ENCODE data around the gene RIPK4. TPM values are rescaled to one million over a fixed set of nuclear protein-coding genes. Genes with fewer than 3 reads are reported as not detected.

RIPK4 gene
- total and polyA plus RNA-seq, 2 of the 13 experiments (the other 11 are each of a cell fraction or from before 2014, with no cell fraction given) = 3.1 to 4.9 TPM

DNA sequence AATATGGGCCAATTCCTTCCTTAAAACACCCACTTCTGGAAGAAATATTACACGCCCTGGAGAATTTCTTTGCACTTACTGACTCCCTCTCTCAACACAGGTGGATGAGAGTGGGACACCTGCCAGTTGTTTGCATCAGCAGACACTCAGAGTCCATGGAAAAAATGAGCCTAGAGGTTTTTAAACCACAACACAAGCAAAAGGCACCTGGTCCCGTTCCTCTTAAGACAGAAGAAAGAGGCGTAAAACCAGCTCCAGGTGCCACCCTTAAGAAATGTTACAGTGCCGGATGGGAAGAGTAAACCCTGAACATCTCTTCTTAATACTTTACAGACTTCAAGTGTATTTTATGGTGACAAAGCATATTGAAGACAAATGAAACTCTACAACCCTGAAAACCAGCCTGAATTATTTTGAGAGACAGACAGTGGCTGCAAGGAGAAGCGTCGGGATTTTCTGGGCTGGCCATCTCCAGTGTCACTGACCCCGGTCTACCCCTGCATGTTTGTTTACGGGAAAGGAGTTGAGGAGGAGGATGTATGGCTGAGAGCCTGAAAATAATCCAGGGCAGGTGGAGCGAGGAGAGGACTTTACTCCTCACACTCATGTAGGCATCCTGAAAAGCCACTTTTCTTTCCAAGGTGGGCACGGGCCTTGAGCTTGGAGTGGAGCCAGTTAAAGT lies 7.8 kb upstream of the RIPK4 start (continued):
- TF ChIP-seq ISX (CRISPR knock-in tag; conservative IDR thresholded peaks at IDR 0.05) (no peak), ZNF790 (CRISPR knock-in tag; IDR thresholded peaks at IDR 0.05; ENCODE audit: borderline replicate concordance) (no peak)

DNA sequence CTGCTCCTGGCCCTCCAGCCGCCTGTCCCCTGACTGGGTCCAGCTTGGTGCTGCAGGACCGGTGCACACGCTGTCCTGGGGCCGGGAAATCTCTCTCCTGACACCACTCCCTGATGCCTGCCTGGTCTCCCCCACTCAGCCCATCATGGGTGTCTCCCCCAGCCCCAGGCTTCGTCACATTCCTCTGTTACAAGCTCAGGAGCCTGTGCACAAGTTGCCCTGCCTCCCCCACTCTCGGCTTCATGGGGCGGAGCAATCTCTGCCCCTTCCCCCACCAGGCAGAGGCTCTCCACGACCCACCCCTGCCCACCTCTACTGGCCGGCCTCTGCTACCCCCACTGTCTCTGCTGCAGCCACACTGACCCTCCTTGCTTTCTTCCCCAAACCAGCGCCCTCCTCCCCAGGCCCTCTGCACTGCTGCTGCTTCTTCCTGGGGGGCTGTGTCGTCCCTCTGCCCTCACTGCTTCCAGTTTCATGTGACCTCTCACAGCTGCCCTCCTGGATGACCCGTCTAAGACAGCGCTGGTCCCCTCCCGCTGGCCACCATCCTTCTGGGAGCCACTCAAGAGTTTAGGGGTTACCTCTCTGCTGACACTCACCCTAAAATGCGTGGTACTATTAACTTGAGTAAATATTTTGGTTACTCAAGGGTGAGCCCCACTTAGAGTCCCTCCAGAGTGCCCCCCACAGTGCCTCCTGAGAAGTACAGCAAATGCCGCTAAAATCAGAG lies 5.7 kb upstream of the RIPK4 start:
- Histone ChIP-seq H3K36me3 (replicated peaks in 1 of 2; ENCODE audit: control insufficient read depth in 1 of 2, insufficient read depth in 2 of 2, low read length in 2 of 2) (no peaks in the 10 kb centered on the region), H3K9ac (ENCODE audit: insufficient read depth, low read depth, low read length) (no peak overlapping the region), H3K27ac (ENCODE audit: extremely low read length, insufficient read depth, low read length) (no peak overlapping the region), H3K79me2 (ENCODE audit: insufficient read depth, low read length) (no peaks in the 10 kb centered on the region), H3K9me3 (ENCODE audit: low read length) (no peaks in the 10 kb centered on the region), H3K4me1 (ENCODE audit: insufficient read depth, low read length) (peaks cover 61% of the 10 kb centered on the region), H3K4me2 (ENCODE audit: low read depth, low read length) (no peak overlapping the region), H3K4me3 (replicated peaks in 1 of 3; ENCODE audit: insufficient read depth in 1 of 3, low read depth in 2 of 3, low read length in 3 of 3) (no peak overlapping the region), H2AFZ (ENCODE audit: low read length) (no peak overlapping the region), H3K27me3 (ENCODE audit: control insufficient read depth in 1 of 2, insufficient read depth in 2 of 2, low read length in 2 of 2) (peaks cover 8 to 65% of the 10 kb centered on the region in 2 experiments), H4K20me1 (ENCODE audit: insufficient read depth, low read length) (no peaks in the 10 kb centered on the region)
- DNase-seq (ENCODE audit: low spot score) = no peak
- FAIRE-seq = no peak
- in situ Hi-C loops (cut with HindIII; ENCODE audit: extremely low pct_ligation_motif_present, low pct_unique_long_range_greater_than_20kb) = no loop called here
- WGBS (ENCODE audit: low lambda C conversion rate) = 31% methylated on average over 13 of the region's 16 CpGs
- BruUV-seq (replicated peaks) = no TSS peak
- ATAC-seq = no peak
- intact Hi-C loops (cut with micrococcal nuclease; ENCODE audit: unreplicated experiment) = no loop called here
- ChIA-PET CTCF (ENCODE audit: low intra/inter-chr PET ratio, low total read pairs) (interaction anchor here (1.5 kb wide), 1 partner anchor 160 kb away, joined by 4 read pairs; no protein-coding TSS in a partner anchor), POLR2A (interaction anchor here (0.6 kb wide), 1 partner anchor 23 kb away, joined by 5 read pairs; no protein-coding TSS in a partner anchor)
- TF ChIP-seq ZSCAN25 (CRISPR knock-in tag; IDR thresholded peaks at IDR 0.05) (peak; percentile 89), NFKB2 (CRISPR knock-in tag; IDR thresholded peaks at IDR 0.05; ENCODE audit: borderline replicate concordance) (no peak), ZNF234 (CRISPR knock-in tag; conservative IDR thresholded peaks at IDR 0.05) (no peak)
- TF ChIP-seq, protein P1, sequence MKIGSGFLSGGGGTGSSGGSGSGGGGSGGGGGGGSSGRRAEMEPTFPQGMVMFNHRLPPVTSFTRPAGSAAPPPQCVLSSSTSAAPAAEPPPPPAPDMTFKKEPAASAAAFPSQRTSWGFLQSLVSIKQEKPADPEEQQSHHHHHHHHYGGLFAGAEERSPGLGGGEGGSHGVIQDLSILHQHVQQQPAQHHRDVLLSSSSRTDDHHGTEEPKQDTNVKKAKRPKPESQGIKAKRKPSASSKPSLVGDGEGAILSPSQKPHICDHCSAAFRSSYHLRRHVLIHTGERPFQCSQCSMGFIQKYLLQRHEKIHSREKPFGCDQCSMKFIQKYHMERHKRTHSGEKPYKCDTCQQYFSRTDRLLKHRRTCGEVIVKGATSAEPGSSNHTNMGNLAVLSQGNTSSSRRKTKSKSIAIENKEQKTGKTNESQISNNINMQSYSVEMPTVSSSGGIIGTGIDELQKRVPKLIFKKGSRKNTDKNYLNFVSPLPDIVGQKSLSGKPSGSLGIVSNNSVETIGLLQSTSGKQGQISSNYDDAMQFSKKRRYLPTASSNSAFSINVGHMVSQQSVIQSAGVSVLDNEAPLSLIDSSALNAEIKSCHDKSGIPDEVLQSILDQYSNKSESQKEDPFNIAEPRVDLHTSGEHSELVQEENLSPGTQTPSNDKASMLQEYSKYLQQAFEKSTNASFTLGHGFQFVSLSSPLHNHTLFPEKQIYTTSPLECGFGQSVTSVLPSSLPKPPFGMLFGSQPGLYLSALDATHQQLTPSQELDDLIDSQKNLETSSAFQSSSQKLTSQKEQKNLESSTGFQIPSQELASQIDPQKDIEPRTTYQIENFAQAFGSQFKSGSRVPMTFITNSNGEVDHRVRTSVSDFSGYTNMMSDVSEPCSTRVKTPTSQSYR (CRISPR knock-in tag; IDR thresholded peaks at IDR 0.05; ENCODE audit: borderline replicate concordance) = peak; percentile 29; the same call in 1 of the 2 replicates
- TF ChIP-seq, protein P2, sequence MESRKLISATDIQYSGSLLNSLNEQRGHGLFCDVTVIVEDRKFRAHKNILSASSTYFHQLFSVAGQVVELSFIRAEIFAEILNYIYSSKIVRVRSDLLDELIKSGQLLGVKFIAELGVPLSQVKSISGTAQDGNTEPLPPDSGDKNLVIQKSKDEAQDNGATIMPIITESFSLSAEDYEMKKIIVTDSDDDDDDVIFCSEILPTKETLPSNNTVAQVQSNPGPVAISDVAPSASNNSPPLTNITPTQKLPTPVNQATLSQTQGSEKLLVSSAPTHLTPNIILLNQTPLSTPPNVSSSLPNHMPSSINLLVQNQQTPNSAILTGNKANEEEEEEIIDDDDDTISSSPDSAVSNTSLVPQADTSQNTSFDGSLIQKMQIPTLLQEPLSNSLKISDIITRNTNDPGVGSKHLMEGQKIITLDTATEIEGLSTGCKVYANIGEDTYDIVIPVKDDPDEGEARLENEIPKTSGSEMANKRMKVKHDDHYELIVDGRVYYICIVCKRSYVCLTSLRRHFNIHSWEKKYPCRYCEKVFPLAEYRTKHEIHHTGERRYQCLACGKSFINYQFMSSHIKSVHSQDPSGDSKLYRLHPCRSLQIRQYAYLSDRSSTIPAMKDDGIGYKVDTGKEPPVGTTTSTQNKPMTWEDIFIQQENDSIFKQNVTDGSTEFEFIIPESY (CRISPR knock-in tag; IDR thresholded peaks at IDR 0.05) = 0 out of 2 replicates have a peak, but pooled peaks have one; percentile 24
- TF ChIP-seq, protein P3, sequence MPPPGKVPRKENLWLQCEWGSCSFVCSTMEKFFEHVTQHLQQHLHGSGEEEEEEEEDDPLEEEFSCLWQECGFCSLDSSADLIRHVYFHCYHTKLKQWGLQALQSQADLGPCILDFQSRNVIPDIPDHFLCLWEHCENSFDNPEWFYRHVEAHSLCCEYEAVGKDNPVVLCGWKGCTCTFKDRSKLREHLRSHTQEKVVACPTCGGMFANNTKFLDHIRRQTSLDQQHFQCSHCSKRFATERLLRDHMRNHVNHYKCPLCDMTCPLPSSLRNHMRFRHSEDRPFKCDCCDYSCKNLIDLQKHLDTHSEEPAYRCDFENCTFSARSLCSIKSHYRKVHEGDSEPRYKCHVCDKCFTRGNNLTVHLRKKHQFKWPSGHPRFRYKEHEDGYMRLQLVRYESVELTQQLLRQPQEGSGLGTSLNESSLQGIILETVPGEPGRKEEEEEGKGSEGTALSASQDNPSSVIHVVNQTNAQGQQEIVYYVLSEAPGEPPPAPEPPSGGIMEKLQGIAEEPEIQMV (CRISPR knock-in tag; IDR thresholded peaks at IDR 0.05; ENCODE audit: low read depth) = no peak
